NCI-H82 (cell line): ENCODE measurements around the gene GLDC.
A peak's percentile ranks its signal among the peaks of the same experiment; 100 is the strongest.

Experiments
- DNase-seq: peaks from one replicate; lab custom pipeline; 2025; lab: John Stamatoyannopoulos, UW

GLDC gene

GRCh38 chr9:6620353-6620752 is 25.2 kb downstream of the GLDC start:
- no peak for DNase-seq

GRCh38 chr9:6619909-6620308 is 25.6 kb downstream of the GLDC start:
- DNase-seq: peak; percentile 47

GRCh38 chr9:6616951-6617602 is 28.5 kb downstream of the GLDC start:
- DNase-seq: no peak

GRCh38 chr9:6614489-6614888 is 31.0 kb downstream of the GLDC start:
- no peak for DNase-seq

- no peak for DNase-seq
These were observed 33.7 kb downstream of the GLDC start for GRCh38 chr9:6611865-6612264.

- DNase-seq: no peak
These were observed 35.5 kb downstream of the GLDC start for GRCh38 chr9:6610073-6610472.

GRCh38 chr9:6609497-6610016 is 36.0 kb downstream of the GLDC start:
- no peak for DNase-seq

DNA sequence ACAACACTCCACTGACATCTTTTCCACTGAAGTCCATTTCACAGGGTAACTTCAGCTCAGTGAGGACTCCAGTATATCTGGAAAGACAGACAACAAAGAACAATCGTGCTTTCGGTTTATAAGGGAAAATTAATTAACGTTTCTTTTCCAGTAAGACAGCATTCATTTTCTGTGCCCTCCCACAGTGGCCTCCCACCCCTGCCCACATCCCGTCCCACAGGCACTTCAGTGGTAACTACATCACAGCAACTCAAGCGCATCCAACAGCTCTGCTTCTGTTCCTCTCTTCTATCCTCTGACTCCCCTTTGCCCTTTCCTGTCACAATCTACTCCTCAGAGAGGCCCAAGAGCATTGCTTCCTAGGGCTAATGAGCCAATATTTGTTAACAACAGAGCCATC is 40.3 kb downstream of the GLDC start:
- no peak for DNase-seq

DNA sequence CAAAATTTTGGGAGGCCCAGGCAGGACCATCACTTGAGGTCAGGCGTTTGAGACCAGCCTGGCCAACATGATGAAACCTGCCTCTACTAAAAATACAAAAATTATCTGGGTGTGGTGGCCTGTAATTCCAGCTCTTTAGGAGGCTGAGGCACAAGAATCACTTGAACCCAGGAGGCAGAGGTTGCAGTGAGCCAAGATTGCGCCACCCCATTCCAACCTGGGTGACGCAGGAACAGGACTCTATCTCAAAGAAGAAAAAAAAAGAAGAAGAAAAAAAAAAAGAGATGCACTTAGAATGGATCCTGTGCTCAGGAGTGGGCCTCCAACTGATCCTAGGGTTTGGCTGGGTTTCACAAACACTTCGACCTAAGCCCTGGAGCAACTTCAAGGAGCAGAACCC is 45.1 kb downstream of the GLDC start:
- DNase-seq: no peak

DNA sequence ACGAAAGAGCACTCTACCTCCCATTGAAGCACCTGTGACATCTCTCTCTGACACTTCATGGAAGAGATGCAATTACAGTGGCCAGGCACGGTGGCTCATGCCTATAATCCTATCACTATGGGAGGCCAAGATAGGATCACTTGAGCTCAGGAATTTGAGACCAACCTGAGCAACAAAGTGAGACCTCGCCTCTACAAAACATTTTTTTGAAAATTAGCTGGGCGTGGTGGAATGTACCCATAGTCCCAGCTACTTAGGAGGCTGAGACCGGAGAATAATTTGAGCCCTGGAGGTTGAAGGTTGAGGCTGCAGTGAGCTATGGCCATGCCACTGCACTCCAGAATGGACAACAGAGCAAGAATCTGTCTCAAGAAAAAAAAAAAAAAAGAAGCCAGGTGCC is 45.5 kb downstream of the GLDC start:
- no peak for DNase-seq

DNA sequence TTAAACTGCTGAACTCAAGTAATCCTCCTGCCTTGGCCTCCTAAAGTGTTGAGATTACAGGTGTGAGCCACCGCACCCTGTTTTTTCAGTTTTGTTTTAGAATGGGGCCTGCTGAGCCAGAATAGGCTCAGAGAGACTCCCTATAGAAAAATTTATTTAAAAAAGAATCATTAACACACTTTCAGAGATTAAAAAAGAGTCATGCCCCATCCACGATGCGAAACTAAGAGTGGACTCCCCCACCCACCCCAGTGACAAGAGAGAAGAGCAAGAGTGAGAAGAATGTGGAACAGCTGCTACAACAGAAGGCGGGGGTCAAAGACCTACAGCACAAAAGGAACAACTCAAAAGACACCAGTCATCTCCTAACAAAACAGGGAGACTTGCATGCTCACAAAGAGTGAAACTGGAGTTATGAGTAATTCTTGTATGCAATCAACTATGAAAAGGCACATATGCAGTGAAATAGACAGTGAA is 47.2 kb downstream of the GLDC start:
- DNase-seq: no peak

GRCh38 chr9:6592791-6593190 is 52.7 kb downstream of the GLDC start:
- DNase-seq: no peak

DNA sequence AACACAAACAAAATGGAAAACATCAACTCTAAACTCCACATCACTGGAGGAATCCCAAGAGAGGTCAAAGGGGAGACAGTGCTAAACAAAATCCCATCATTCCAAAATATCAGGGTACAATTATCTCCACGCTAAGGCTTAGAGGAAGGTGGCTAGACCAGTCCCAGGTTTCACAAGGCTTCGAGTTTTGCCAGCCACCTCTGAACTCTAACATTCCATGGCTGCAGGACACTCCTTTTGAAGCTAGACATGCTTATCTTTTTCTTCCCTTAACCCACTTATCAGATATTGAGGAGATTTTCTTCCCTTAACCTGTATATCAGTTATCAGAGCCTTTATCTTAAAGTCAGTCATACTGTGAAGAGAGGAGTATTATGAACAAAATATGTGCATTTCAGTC is 53.3 kb downstream of the GLDC start:
- DNase-seq: no peak

DNA sequence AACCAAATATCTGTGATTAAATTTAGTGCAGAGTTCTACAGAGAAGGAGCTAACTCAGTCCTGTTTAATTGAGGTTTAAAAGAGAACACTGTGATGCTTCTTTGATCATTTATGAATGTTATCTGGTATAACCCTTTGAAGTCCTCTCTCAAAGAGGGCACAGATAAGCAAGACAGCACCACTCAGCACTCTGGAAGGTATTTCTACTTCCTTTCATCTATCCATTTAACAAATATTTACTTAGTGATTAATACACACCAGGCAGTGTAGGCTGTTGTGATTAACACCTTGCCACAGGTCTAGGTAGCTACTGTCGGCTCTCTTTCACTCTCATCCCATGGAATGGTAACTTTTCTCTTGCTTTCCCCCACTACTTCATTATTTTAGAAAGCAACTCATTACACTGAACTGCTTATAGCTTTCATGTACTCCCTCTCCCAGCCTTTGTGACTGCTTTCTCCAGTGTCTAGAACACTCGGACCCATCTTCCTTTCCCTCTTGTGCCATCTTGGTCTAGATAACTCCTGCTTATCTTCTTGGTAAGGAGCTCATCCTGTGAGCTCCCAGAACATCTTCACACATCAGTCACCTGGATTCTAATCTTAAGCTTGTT is 54.7 kb downstream of the GLDC start:
- DNase-seq: no peak

DNA sequence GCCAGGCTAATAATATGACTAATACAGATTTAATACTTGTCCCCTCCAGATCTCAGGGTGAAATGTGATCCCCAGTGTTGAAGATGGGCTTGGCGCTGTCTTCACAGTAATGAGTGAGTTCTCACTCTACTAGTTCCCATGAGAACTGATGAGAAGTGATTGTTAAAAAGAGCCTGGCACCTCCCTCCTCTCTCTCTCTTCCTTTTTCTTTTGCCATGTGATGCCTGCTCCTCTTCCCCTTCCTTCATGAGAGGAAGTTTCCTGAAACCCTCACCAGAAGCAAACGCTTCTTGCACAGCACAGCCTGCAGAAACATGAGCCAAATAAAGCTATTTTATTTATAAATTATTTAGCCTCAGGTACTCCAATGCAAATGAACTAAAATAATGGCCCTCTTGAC is 55.2 kb downstream of the GLDC start:
- DNase-seq: no peak

DNA sequence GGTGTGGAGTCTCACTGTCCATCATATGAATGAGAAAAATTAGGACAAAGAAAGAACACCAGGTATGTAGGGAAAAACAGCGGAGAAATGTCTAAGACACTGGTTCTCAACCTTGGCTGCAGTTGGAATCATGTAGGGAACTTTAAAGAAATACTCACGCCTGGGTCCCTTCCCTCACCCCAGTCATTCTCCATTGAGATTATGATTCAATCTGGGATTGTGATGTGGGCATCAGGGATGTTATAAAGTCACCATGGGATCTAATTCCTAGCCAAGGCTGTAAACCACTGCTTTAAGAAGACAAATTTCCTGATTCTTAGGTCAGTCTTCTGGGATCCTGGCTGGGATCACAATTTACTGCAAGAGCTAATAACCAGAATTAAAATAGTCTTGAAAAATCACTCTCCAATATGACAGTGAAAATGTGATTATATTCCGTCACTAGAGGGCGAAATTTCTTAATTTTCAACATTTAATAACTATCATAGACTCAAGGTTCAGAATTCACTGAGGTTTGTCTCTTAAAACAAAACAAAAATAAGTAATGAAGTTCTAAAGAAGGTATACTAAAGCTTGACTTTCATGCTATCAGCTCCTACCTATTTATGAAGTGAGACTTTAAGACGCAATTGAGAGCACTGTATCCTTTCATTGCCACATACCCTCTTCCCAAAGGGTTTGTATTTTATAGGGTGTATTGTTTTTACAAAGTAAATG is 60.5 kb downstream of the GLDC start:
- peak; percentile 29 for DNase-seq

GRCh38 chr9:6581253-6581652 is 64.3 kb downstream of the GLDC start:
- DNase-seq: no peak

GRCh38 chr9:6579613-6580012 is 65.9 kb downstream of the GLDC start:
- no peak for DNase-seq

DNA sequence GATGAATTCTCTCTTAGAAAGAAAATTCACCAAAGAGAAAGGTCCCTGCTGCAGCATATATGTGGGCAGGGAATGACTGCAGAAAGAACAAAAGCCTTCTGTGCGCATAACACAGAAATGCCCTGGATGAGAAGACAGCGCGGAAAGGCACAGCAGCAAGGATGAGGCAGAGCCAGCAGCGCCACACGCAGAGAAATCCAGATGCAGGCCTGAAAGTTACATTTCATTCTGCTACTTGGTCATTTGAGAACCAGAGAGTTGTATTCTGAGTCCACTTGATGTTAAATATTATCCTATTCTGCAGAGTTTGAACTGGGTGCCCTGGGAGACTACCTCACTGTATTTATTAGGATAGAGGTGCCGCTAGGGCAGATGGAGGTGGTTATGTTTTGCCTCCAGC is 68.5 kb downstream of the GLDC start:
- no peak for DNase-seq

GRCh38 chr9:6575324-6576034 is 70.0 kb downstream of the GLDC start:
- DNase-seq: no peak

DNA sequence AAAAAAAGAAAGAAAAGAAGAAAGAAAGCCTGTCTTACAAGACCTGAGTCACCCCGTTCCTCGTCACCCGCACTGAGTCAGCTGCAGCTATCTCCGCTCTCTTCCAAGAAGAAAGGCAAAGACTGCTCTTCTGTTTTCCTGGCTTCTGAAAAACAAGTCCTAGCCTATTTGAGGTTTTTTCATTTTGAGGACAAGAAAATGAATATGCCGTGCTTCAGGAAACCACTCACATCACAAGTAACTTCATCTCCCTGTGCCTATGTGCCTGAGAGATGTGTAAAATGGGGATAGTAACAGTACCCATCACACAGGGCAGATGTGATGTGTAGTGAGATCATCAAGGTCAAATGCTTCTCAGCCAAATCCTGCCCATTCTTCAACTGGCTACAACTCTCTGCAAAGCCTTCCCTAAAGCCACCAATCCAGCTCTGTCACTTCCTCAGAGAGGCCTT is 78.4 kb downstream of the GLDC start:
- no peak for DNase-seq

GRCh38 chr9:6566409-6567139 is 79.0 kb downstream of the GLDC start:
- DNase-seq: no peak
